Cardiac muscle cell (in vitro differentiated cells and primary cell): ENCODE measurements around the gene LDB3. TPM values are rescaled to one million over a fixed set of nuclear protein-coding genes. Genes with fewer than 3 reads are reported as not detected.

Source experiments
- DNase-seq, 2 donors: peaks; one replicate each; pipeline versions ENCODE4 v3.0.0 to v3.0.0-alpha.2; 2010 to 2017; ENCODE audit warnings: low read depth in 1 of 2, low spot score in 1 of 2
- H3K27ac ChIP-seq: fragments of 200-600 bp; sonication (generic); 2 replicates; pipeline ENCODE4 v1.5.1; 2016
- H3K27me3 ChIP-seq: fragments of 200-600 bp; sonication (generic); 2 replicates; pipeline ENCODE4 v1.6.0; 2016; ENCODE audit warnings: control low read depth
- H3K36me3 ChIP-seq: fragments of 200-600 bp; sonication (generic); 2 replicates; pipeline ENCODE4 v1.5.1; 2016; ENCODE audit warnings: control low read depth
- H3K4me1 ChIP-seq: fragments of 200-600 bp; sonication (generic); 2 replicates; pipeline ENCODE4 v1.8.1; 2017; ENCODE audit warnings: low read depth, mild to moderate bottlenecking, mixed run types
- H3K4me3 ChIP-seq: fragments of 200-600 bp; sonication (generic); 2 replicates; pipeline ENCODE4 v1.5.1; 2016; ENCODE audit warnings: mild to moderate bottlenecking
- H3K9me3 ChIP-seq: fragments of 200-600 bp; sonication (generic); 2 replicates; pipeline ENCODE4 v1.5.1; 2017; ENCODE audit warnings: low read depth, mild to moderate bottlenecking, control low read depth
- CTCF ChIP-seq: IDR thresholded peaks from 2 replicates; pipeline ENCODE4 v1.5.1; 2012; ENCODE audit warnings: low read depth, mild to moderate bottlenecking, low read length
- polyA plus RNA-seq: library from polyadenylated mRNA; unstranded; fragments of >200 nt; fragmentation: Nextera tagmentation; extraction: Ambion mirVana; gene quantifications from 2 replicates; pipeline ENCODE4 v1.2.1, GENCODE V29; 2016
- total RNA-seq: library from RNA; depleted of rRNA; stranded (reverse); fragments of >200 nt; gene quantifications from 2 replicates; pipeline ENCODE4 v1.2.3, GENCODE V29; 2016

LDB3 gene
- total and polyA plus RNA-seq, 2 experiments from 2014 or later = 213 to 317 TPM

DNA sequence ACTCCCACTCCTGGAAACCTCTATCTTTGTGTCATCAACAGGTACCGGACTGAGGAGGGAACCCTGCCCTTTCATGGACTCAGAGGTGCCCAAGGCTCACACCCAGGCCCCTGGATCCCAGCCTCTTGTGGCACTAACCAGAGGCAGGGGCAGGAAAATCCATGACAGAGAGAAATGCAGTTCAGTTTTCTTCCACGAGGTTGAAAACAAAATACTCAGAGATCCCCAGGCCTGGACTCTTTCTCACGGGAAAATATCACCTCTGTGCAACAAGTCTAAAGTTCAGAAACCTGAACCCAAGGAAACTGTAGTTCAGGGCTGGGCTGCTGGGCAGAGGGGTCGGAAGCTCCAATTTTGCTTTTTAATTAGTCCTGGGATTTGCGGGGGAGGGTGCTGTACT lies 35.4 kb upstream of the LDB3 start:
- H3K4me1 ChIP-seq = peaks cover 34% of the 10 kb centered on the region
- no peaks in the 10 kb centered on the region for H3K9me3 ChIP-seq
- DNase-seq = no peak
- TF ChIP-seq CTCF = no peak
- H3K36me3 ChIP-seq = no peaks in the 10 kb centered on the region
- H3K4me3 ChIP-seq = no peak overlapping the region
- H3K27ac ChIP-seq = peak overlapping the region; percentile 57
- no peaks in the 10 kb centered on the region for H3K27me3 ChIP-seq

- no peaks in the 10 kb centered on the region for H3K9me3 ChIP-seq
- H3K27ac ChIP-seq = no peak overlapping the region
- TF ChIP-seq CTCF = no peak
- H3K4me3 ChIP-seq = no peak overlapping the region
- no peaks in the 10 kb centered on the region for H3K36me3 ChIP-seq
- no peaks in the 10 kb centered on the region for H3K27me3 ChIP-seq
- peak in 1 of 2 donors; percentile 55 for DNase-seq
- H3K4me1 ChIP-seq = peaks cover 25% of the 10 kb centered on the region
Observed at GRCh38 chr10:86635402-86635801, 32.9 kb upstream of the LDB3 start.

- H3K9me3 ChIP-seq = no peaks in the 10 kb centered on the region
- H3K27ac ChIP-seq = no peak overlapping the region
Observed at GRCh38 chr10:86636311-86636710, 32.0 kb upstream of the LDB3 start.

GRCh38 chr10:86642021-86642420 lies 26.3 kb upstream of the LDB3 start:
- Histone ChIP-seq H3K9me3 (no peaks in the 10 kb centered on the region), H3K4me3 (no peak overlapping the region), H3K36me3 (no peaks in the 10 kb centered on the region), H3K27ac (no peak overlapping the region), H3K4me1 (peaks cover 11% of the 10 kb centered on the region), H3K27me3 (no peaks in the 10 kb centered on the region)
- no peak for TF ChIP-seq CTCF
- DNase-seq = no peak

More at GRCh38 chr10:86636311-86636710, 32.0 kb upstream of the LDB3 start:
- Histone ChIP-seq H3K4me1 (peaks cover 16% of the 10 kb centered on the region), H3K36me3 (no peaks in the 10 kb centered on the region), H3K27me3 (no peaks in the 10 kb centered on the region), H3K4me3 (no peak overlapping the region)
- no peak for TF ChIP-seq CTCF
- DNase-seq = no peak

DNA sequence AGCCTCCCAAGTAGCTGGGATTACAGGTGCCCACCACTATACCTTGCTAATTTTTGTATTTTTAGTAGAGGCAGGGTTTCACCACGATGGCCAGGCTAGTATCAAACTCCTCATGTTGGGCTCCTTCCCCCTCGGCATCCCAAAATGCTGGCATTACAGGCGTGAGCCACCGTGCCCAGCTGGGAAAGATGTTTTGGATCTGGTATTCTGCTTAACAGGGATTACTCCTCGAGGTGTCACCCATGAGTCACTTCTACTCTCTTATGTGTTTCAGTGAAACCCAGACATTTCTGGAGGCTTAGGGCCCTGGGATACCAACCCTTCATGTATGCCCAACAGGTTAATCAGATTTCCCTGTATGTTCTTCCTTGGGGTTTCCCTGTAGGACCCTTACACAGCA lies 25.8 kb upstream of the LDB3 start:
- Histone ChIP-seq H3K27me3 (no peaks in the 10 kb centered on the region), H3K4me1 (peaks cover 11% of the 10 kb centered on the region), H3K36me3 (no peaks in the 10 kb centered on the region), H3K9me3 (no peaks in the 10 kb centered on the region), H3K4me3 (no peak overlapping the region), H3K27ac (no peak overlapping the region)
- no peak for TF ChIP-seq CTCF
- DNase-seq = no peak
